Neural progenitor cell (in vitro differentiated cells): Measurements from ENCODE around the gene FNIP1.

Experiments used
- EZH2 ChIP-seq: fragments of 200-600 bp; sonication (generic); IDR thresholded peaks from 2 replicates; pipeline ENCODE4 v1.6.1; 2017; ENCODE audit warnings: antibody characterized with exemption, mild to moderate bottlenecking, moderate library complexity
- TF ChIP-seq, protein P1 (sequence below): fragments of 200-600 bp; sonication (generic); IDR thresholded peaks from 2 replicates; pipeline ENCODE4 v1.5.1; 2017; ENCODE audit warnings: antibody characterized with exemption, mild to moderate bottlenecking

GRCh38 chr5:131709043-131709442 lies 87.8 kb downstream of the FNIP1 start:
- TF ChIP-seq, protein P1, sequence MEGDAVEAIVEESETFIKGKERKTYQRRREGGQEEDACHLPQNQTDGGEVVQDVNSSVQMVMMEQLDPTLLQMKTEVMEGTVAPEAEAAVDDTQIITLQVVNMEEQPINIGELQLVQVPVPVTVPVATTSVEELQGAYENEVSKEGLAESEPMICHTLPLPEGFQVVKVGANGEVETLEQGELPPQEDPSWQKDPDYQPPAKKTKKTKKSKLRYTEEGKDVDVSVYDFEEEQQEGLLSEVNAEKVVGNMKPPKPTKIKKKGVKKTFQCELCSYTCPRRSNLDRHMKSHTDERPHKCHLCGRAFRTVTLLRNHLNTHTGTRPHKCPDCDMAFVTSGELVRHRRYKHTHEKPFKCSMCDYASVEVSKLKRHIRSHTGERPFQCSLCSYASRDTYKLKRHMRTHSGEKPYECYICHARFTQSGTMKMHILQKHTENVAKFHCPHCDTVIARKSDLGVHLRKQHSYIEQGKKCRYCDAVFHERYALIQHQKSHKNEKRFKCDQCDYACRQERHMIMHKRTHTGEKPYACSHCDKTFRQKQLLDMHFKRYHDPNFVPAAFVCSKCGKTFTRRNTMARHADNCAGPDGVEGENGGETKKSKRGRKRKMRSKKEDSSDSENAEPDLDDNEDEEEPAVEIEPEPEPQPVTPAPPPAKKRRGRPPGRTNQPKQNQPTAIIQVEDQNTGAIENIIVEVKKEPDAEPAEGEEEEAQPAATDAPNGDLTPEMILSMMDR: no peak
- TF ChIP-seq EZH2: no peak
